GM19467 (cell line): Measurements from ENCODE around the gene AP2A1.

ENCODE experiments used
- ATAC-seq: cut with Tn5 transposase; IDR thresholded peaks from one replicate; pipeline ENCODE4 v1.9.1; 2021; ENCODE audit warnings: mild to moderate bottlenecking, moderate library complexity; ENCODE audit not compliant: unreplicated experiment

The AP2A1 gene

GRCh38 chr19:49854378-49855263 is 87.8 kb downstream of the AP2A1 start:
- no peak for ATAC-seq

- no peak for ATAC-seq
These were observed 88.5 kb downstream of the AP2A1 start for GRCh38 chr19:49855277-49855675.

- no peak for ATAC-seq
These were observed 89.1 kb downstream of the AP2A1 start for GRCh38 chr19:49855676-49856573.

GRCh38 chr19:49856574-49857021 is 89.8 kb downstream of the AP2A1 start:
- ATAC-seq: no peak
